Epithelial cell of proximal tubule (primary cell): ENCODE measurements around the gene CSPG4. TPM values are rescaled to one million over a fixed set of nuclear protein-coding genes. Genes with fewer than 3 reads are reported as not detected.
A peak's percentile ranks its signal among the peaks of the same experiment; 100 is the strongest.
"Not testable (repeated sequence)": the region's sequence is repeated elsewhere in the genome, so short reads cannot be mapped to it uniquely, and the experiment has no call there.

Experiments
- DNase-seq: peaks from one replicate; pipeline ENCODE4 v3.0.0-alpha.2; 2011; ENCODE audit warnings: low read depth
- H3K4me3 ChIP-seq: 2 replicates; pipeline ENCODE4 v1.5.1; 2011; ENCODE audit warnings: low read depth, mild to moderate bottlenecking, low read length
- total RNA-seq: library from RNA; depleted of rRNA; stranded (reverse); fragments of >200 nt; gene quantifications from 2 replicates; pipeline ENCODE4 v1.2.3, GENCODE V29; 2015
- TF ChIP-seq, protein P1 (sequence below): conservative IDR thresholded peaks from 2 replicates; pipeline ENCODE4 v1.5.1; 2012; ENCODE audit warnings: low read depth, mild to moderate bottlenecking, low read length

Gene CSPG4
- total RNA-seq, 1 donor from 2014 or later, result 2.1 TPM

DNA sequence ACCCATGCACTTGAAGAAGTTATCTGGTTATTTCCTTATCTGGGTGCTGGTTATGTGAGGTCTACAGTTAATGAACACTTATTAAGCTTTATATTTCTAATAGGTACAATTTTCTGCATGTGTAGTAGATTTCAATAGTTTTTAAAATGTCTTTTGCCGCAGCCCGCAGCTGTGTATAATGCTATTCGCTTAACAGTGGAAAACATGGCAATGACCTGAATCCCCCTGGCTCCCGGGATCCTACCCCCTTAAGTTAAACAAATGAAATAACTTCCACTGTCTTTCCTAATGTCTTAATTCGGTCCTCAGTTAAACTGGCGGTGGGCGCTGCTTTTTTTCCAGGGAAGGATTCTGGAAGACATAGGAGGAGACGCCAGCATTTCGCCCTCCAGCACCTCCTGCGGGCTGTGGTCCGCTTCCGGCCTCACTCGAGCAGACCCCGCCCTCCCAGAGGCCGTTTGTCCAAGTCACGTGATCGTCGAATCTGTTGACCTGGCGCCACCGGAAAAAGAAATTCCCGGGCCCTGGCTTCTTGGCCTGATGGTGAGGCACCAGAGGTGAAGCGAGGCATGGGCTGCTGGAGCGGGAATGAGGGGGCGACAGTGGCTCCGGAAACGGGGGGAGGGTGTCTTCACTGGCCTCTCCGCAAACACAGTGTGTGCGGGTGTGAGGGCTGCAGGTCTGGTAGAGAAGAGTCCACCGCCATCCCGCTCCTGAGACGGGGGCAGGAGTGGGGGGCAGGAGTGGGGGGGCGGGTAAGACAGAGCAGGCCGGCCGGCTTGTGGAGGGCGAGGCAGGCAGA lies 45.6 kb upstream of the CSPG4 start:
- TF ChIP-seq, protein P1, sequence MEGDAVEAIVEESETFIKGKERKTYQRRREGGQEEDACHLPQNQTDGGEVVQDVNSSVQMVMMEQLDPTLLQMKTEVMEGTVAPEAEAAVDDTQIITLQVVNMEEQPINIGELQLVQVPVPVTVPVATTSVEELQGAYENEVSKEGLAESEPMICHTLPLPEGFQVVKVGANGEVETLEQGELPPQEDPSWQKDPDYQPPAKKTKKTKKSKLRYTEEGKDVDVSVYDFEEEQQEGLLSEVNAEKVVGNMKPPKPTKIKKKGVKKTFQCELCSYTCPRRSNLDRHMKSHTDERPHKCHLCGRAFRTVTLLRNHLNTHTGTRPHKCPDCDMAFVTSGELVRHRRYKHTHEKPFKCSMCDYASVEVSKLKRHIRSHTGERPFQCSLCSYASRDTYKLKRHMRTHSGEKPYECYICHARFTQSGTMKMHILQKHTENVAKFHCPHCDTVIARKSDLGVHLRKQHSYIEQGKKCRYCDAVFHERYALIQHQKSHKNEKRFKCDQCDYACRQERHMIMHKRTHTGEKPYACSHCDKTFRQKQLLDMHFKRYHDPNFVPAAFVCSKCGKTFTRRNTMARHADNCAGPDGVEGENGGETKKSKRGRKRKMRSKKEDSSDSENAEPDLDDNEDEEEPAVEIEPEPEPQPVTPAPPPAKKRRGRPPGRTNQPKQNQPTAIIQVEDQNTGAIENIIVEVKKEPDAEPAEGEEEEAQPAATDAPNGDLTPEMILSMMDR, result peak; percentile 33
- peak overlapping the region; percentile 53 for H3K4me3 ChIP-seq
- DNase-seq, result no peak

DNA sequence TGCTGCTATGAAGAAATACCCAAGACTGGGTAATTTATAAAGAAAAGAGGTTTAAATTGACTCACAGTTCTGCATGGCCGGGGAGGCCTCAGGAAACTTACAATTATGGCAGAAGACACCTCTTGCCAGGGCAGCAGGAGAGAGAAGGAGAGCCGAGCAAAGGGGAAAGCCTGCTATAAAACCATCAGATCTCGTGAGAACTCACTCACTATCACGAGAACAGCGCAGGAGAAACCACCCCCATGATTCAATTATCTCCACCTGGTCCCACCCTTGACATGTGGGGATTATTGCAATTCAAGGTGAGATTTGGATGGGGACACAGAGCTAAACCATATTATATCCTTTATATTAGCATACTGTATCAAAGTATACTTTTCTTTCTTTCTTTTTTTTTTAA lies 42.2 kb upstream of the CSPG4 start:
- not testable (repeated sequence) for DNase-seq

DNA sequence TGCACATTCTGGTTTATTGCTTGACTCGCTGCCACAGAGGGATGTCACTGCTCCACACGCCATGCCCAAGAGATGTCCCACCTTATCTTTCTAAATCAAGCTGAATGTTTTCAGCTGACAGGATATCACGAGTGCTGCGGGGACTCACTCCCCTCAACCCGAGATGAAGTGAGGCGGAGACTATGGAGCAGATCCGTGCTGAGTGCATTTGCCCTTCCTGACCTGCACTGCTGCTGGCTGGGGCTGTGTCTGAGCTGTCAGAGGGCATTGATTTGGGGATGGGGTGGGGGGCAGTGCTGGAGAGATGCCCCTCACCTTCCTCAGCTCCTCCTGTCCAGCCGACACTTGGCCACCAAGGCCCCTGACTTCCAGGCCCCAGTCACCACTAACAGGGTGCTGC lies 40.5 kb upstream of the CSPG4 start:
- no peak for DNase-seq
- no peak overlapping the region for H3K4me3 ChIP-seq
- TF ChIP-seq, protein P1, result no peak

More for the DNA sequence above, 42.2 kb upstream of the CSPG4 start:
- H3K4me3 ChIP-seq, result not testable (repeated sequence)

DNA sequence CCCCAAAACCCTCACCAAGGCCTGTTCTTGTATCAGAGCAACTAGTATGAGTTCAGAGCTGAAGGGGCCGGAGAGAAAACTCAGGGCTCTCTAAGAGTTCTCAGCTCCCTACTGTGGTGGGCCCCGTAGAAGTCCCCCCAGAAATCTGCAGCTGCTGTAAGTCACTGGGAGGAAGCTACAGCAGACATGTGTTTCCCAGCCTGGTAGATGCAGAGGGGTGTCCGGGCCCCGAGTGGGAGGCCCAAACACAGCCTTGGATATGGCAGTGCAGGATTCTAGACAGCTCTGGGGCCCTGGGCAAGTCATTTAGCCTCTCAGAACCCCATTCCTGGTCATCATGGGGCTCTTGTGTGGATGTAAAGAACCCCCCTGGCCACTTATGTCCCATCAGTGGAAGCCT lies 39.2 kb upstream of the CSPG4 start:
- no peak for DNase-seq
- TF ChIP-seq, protein P1, result no peak
- no peak overlapping the region for H3K4me3 ChIP-seq

DNA sequence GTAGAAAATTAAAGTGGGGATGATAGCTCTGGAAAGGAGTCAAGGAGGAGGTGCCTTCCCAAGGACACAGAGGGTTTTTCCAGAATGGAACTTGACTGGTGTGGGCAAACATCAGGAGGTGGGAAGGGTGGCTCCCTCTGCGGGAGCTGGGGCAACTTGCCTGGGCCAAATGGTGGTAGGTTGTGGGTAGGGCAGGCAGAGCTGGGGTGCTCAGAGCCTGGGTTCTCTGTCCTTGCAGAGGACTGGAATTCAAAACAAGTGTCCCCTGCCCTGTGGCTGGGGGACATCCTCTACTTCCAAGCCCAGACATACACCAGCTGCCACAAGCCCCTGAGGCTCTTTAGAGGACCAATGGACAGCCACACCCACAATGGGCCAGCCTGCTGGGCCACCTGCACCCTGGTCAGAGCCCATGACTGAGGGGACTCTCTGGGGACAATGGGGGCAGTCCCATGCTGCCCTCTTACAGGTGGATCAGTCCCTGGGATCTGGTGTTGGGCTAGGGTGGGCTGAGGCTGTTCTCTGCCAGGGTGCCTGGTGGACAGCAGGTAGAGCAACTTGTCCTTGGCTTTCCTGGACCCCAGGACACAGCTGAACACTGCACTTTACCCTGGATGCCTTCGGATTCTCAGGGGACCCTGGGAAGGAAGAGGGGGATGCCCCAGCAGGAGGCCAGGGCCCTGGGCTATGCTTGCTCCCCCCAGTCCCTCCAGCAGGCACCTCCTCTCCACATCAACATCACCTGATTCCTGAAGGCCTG lies 38.6 kb upstream of the CSPG4 start:
- TF ChIP-seq, protein P1, result no peak
- DNase-seq, result no peak

DNA sequence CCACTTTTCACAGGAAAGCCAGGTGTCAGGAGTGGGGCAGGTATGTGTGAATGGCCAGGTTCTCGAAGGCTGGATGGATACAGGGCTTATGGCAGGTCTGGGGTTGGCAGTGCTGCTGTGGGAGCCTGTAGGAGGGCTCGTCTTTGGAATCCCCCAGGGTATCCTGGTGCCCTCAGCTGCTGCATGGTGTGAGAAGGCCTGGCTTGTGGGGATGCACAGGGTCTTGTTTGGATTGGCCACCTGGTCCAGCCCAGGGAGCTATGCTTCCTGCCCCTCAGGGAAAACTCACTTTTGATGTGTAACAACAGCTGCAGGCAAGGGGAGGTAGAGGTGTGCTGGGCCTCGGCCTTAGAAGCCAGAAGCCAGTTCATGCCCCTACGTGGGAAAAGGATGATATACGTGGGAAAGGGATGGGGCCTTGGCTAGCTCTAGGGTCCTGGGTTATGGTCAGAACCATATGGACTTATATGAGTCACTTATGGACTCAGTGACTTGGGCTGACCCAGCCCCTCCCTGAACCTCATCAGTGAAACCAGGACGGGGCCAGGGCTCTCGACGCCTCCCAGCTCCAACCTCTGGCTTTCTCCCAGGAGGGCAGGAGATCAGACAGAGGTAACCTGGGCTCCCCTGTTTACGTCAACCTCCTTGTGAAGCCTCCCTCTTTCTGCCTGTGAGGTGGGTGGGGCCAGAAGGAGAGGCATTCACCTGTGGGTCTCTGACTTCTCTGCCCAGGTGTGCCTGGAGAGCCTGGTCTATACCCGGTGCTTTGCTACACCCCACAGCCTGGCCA lies 37.8 kb upstream of the CSPG4 start:
- TF ChIP-seq, protein P1, result no peak
- H3K4me3 ChIP-seq, result no peak overlapping the region
- DNase-seq, result no peak

More for the DNA sequence above, 38.6 kb upstream of the CSPG4 start:
- H3K4me3 ChIP-seq, result no peak overlapping the region

DNA sequence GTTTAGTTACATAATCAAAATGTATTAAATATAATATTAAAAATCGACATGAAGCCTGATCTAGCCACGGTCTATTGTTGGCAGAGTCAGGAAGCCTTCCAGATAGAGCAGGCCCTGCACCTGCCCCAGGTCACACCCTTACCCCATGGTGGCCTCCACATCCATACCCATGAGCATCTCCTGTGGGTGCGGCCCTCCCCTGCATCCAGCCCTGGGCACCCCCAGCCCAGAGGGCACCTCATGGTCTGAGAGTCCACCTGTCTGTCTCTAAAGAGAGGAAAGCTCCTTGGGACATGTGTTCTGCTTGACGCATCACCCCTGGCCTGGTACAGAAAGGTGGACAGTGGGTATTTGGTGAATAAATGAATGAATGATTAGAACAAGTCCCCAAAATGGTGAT lies 37.2 kb upstream of the CSPG4 start:
- TF ChIP-seq, protein P1, result no peak
- no peak overlapping the region for H3K4me3 ChIP-seq
- DNase-seq, result no peak

DNA sequence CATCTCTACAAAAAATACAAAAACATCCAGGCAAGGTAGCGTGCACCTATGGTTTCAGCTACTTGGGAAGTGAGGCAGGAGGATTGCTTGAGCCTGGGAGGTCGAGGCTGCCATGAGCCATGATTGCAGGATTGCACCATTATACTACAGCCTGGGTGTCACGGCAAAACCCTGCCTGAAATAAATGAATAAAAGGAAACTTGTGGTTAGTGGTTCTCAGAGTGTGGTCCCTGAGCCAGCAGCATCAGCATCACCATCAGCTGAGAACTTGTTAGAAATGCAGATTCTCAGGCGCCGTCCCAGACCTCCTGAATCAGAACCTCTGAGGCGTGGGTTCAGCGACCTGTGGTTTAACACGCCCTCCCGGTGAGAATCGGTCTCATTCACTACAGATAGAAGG lies 36.2 kb upstream of the CSPG4 start:
- DNase-seq, H3K4me3 ChIP-seq: not testable (repeated sequence)

DNA sequence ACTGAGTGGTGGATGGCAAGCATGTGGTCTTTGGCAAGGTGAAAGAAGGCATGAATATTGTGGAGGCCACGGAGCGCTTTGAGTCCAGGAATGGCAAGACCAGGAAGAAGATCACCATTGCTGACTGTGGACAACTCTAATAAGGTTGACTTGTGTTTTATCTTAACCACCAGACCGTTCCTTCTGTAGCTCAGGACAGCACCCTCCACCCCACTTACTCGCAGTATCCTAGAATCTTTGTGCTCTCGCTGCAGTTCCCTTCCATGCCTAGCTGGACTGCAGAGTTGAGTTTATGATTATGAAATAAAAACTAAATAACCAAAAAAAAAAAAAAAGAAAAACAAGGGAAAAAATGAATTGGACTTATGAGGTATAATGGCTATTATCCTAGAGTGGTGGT lies 34.5 kb upstream of the CSPG4 start:
- not testable (repeated sequence) for H3K4me3 ChIP-seq, DNase-seq
